GM04503 (cell line): ENCODE measurements around the gene TTLL1.
"Not testable (repeated sequence)": the region's sequence is repeated elsewhere in the genome, so short reads cannot be mapped to it uniquely, and the experiment has no call there.

ENCODE experiments used
- DNase-seq: peaks from one replicate; pipeline ENCODE4 v3.0.0-alpha.2; 2012; ENCODE audit warnings: low read depth

The TTLL1 gene

DNA sequence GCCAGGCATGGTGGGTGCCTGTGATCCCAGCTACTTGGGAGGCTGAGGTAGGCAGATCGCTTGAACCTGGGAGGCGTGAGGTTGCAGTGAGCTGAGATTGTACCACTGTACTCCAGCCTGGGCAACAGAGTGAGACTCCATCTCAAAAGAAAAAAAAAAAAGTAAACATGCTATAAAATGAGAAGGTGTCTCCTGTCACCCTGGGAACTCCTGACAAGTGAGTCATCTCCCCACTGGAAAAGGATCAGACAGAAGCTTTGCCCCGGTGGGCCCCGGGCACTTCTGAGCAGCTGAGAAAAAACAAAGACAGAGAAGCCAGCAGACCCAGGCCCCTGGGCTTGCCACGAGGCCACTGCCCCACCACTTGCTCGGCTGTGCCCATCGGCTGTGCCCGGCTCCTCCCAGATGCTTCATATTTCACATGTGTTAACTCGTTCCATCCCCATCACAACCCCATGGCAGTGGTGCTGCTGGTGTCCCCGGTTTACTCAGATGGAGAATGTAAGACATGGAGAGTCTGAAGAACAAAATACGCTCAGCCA lies 22.3 kb downstream of the TTLL1 start:
- DNase-seq, result peak; percentile 10

DNA sequence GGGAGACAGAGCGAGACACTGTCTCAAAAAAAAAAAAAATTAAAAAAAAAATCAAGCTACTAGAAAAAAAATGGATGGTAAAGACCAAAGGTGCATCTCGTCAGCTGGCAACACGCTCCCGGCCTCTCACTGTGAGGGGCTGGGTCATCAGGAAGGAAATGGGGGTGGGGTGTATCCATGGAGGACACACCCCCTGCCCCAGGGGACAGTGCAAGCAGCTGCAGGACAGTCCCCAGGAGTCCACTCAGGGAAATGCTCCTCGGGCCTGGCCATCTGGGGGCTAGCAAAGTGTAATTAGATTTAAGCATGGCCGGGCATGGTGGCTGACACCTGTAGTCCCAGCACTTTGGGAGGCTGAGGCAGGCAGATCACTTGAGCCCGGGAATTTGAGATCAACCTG lies 23.1 kb downstream of the TTLL1 start:
- DNase-seq, result no peak

DNA sequence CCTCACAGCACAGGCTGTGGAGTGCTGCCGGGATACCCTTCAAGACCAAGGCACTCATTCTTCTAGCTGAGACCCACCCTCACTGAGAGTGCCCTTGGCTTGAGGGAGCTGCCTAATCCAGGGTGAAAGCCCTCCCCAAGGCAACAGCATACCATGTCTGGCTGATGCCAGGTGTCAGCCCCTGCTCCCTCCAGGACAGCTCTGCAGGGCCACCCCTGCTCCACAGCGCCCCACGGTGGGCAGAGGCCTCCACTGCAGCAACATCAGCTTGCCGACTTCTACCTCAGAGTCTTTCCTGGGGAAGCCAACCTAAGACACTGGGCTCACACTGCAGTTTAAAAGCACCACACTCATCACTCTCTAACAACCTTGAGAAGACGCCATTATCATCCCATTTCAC lies 29.0 kb downstream of the TTLL1 start:
- DNase-seq, result no peak

DNA sequence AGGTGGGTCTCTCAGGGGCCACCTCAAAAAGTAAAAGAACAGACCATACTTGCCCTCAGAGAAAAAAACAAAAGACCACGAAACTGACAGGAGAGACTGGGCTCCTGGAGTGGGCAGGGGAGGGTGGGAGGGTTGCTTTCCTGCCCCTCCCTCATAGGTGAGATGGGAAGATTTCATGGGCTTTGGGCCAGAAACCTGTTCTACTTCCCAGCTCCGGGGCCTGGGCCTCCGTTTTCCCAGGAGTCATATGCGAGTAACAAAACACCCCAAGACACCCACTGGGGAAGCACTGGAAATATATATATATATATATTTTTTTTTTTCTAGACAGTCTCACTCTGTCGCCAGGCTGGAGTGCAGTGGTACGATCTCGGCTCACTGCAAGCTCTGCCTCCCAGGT lies 31.6 kb downstream of the TTLL1 start:
- no peak for DNase-seq

DNA sequence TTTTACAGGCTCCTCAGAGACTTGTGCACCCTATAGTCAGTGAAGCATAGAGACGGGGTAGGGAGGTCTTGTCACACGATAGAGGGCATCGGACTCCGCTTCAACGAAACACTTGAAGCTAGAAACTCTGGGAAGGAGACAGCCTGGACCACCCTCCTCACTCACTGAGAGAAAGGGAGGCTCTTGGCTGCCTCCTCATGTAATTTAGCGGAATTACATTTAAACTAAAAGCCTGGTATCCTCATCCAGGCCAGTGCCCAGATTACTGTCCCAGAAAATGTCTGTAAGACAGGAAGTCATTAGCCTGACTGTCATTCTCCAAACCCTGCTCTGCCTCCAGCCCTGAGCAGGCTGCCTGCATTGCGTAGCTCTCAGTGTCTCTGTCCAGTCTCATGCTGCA lies 36.0 kb downstream of the TTLL1 start:
- no peak for DNase-seq

DNA sequence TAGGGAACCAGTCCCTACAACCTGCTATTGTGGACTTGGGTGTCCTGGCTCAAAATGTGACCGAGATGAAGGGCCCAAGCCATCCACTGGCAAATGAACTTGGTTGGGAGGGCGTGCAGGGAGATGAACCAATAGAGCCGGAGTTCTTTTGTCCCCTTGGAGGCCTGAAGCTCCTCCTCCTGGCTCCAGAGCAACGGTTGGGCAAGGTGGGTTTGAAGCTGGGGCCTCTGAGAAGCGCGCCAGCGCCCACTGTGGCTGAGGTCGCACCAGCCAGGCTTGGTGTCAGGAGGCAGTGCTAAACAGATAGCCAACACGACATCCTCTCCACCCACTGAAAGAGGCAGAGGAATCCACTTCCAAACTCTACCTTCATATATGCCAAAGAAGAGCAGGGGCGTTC lies 38.2 kb downstream of the TTLL1 start:
- no peak for DNase-seq

DNA sequence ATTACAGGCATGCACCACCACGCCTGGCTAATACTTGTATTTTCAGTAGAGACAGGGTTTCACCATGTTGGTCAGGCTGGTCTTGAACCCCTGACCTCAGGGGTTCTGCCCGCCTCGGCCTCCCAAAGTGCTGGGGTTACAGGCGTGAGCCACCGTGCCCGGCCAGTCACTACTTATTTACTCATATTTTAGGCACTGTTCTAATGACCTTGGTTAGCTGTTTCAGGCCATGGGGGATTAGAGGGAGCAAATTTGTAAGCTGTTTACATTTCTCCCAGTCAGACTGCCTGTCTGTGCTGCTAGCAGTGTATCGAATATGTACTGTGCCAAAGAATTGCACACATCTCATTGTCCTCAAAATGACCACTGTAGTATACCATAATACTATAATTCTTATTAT lies 41.6 kb downstream of the TTLL1 start:
- DNase-seq, result no peak

DNA sequence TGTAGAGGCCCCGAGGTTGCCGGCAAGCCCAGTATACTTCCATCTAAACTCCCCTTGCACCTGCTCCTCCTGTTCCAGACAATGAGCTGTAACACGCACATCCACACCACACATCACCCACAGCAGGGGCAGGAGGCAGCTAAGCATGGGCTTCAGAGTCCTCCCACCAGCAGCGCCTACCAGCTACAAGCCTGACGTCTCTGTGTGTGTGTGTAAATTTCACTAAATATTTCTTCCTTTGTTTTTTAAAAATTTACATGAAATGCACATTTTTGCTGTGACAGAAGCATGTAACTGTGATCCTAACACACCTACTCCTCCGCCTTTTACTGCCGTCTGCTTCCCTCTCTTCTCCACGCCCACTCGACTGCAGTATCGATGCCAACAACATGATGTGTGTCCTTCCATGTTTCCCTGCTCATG lies 44.9 kb downstream of the TTLL1 start:
- no peak for DNase-seq

DNA sequence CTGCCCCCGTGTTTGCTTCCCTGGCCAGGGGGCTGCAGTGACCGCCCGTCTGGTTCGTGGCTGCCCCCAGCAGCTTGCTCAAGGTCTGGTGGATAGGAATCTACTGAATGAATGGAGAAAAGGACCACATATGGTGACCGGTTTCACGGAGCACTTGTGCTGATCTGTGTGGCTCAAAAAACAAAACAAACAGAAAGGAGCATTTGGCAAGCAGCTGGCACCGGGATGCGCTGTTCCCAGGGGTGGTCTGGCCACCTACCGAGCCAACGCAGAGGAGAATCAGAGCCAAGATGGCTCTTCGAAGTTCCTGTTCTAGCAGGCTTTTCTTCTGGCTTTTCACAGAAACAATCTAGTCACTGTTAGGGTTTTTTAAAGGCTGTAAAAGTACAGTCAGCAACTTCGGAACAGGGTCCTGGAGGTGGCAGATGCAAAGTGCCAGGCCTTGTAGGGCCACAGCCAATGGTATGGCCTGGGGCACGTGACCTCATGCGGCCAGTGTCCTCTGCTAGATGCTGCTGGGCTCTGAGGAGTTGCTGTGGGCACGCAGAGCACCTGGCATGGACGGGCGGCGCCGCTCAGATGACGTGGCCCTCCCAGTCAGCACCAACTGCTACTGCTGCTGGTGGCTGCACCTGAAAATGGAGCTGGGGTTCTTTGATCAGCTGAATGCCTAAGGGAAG lies 47.0 kb downstream of the TTLL1 start:
- no peak for DNase-seq

DNA sequence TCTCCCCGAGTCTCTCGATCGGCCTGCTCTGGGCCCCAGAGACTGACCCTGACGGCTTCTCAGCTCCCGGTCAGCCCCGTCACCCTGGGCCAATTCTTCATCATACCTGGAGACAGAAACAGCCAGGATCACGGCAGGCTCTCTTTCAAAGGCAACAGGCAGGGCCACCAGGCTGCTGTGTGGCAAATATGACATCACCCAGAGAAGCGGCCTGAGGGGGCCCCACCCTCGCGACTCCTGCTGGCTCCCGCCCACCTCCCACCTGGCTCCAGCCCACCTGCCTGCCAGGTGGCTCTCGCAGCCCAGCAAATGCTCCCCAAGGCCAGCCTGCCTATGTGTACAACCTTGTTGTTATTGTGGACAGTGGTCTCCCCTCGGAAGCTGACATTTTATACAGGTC lies 49.4 kb downstream of the TTLL1 start:
- DNase-seq, result no peak

DNA sequence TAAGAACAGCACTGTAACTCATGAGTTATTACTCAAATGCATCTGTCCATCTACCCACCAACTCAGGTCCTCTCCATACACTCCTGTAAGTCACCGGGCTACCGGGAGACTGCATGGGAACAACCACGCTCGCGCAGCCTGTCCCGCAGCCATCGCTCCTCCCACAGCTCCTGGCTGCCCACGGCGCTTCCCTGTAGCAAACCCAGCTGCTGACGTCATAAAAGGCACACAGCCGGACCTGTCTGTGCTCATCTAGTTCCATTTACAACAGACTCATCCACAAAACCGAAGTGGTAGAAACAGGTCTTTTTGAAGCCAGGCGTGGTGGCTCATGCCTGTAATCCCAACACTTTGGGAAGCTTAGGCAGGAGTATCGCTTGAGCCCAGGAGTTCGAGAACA lies 50.9 kb downstream of the TTLL1 start:
- DNase-seq, result no peak

DNA sequence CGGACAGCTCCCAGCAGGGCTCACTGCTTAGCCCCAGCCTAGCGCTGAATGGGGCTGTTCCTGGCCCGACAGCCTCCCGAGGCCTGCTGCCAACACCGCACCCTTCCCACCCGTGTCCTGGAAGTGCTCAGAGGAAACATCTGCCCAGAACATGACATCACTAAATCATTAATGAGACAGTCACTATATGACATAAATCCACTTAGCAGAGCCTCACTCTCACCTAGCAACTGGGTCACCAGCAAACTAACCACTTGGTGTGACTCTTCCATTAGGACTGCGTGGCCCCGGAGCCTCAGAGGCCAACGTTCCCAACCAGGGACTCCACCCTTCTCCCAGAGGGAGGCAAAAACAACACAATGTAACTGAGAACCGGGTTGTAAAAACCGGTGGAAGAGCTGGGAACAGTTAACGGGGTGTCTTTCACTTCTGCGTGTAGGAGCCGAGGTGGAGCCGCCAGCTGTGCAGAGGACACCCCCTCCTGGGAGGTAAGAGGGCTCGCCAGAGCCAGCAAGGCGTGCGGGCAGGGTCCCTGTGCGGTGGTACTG lies 52.8 kb downstream of the TTLL1 start:
- DNase-seq, result peak; percentile 79

DNA sequence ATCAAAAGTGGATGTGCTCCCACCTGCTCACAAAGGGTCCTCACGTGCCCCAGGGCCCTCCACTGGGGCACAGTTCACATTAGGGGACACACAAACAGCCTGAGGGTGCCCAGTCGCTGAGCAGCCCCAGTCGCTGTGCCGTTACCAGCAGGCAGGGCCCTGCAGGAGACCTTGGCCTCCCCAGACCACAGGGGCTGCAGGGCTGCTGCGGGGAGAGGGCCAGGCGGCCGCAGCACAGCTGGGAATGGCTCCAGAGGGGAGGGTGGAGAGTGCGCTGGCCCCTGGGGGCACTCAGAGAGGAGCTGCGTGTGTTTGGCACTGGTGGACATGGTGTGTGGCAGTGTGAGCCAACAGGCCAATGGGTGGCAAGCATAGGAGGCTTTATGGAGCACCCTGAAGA lies 53.9 kb downstream of the TTLL1 start:
- no peak for DNase-seq

DNA sequence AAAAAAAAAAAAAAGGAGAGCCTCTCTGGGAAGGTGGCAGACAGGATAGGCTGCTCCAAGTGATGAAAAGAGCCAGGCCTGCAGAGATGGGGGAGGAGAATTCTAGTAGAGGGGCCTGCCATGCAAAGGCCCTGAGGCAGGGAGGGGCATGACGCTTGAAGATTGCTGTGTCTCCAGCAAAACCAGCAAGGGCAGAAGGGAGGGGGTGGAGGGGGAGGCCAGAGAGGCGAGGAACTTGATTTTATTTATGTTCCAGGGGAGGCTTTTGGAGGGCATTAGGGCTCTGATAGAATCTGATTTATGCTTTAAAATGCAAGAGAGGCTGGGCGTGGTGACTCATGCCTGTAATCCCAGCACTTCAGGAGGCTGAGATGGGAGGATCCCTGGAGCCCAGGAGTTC lies 57.6 kb downstream of the TTLL1 start:
- no peak for DNase-seq

DNA sequence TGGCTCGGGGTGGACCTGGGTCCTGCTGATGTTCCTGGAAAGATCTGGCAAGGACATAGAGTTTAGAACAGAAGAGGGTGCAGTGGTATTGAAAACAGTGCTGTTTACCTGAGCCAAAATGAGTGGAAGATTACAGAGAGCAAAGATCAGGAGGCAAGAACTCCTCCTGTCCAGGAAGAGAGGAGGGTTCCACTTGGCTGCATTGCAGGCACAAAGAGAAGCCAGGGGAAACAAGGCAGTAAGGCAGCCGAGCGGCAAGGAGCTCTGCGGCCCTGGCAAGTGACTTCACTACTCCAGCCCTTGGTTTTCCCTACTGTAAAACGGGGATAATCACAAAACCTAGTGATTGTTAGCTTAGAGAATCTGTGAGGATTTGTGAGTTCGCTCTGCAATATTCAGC lies 70.6 kb downstream of the TTLL1 start:
- DNase-seq, result no peak

DNA sequence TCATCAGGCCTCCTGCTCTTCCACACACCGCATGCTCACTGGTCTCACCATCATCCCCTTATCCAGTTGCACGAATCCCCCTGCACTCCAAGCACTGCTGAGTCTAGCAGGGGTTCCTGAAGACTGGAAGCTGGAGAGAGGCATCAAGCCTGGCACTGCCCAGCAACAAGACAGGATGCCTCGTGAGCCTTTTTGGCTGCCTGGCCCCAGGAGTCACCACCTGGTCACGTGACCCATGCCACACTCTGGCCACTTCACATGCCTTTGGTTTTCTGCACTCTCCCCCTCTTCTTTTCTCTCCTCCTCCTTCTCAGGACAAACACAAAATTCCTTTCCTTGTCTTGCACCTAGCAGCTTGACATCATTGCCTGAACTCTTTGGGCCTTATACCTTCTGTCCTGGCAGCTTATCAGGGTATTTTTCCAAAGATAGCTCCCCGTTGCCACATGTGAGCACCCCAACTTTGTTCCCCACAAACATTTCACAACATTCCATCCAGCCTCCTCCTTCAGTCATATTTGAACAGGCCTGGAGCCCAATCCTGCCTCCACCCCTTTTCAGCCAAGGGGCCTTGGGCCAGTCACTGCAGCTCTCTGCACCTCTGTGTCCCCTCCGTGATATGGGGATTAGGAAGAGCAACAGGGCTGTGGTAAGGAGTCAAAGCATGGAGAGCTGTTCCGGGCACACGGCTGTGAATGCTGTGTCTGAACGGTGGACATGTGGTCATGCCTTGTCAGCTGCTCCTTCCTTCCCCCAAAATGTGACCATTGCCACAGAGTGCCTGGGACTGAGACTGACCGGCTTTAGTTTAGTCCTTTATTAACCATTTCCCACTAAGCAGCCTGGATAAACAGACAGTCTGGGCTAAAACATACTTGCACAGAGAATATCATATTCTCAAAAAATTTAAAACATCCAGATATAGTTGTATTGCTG lies 71.4 kb downstream of the TTLL1 start:
- DNase-seq, result no peak

DNA sequence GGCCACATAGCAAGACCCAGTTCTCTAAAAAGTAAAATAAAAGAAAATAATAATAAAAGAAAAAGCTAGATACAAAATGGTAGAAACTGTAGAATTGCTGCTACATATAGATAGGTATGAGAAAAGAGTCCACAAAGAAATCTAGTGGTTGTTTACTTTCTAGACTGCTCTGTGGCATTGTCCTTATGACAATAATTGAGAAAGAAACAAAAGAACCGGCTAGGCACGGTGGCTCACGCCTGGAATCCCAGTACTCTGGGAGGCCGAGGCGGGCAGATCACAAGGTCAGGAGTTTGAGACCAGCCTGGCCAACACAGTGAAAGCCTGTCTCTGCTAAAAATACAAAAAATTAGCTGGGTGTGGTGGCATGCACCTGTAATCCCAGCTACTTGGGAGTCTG lies 73.0 kb downstream of the TTLL1 start:
- DNase-seq, result not testable (repeated sequence)

DNA sequence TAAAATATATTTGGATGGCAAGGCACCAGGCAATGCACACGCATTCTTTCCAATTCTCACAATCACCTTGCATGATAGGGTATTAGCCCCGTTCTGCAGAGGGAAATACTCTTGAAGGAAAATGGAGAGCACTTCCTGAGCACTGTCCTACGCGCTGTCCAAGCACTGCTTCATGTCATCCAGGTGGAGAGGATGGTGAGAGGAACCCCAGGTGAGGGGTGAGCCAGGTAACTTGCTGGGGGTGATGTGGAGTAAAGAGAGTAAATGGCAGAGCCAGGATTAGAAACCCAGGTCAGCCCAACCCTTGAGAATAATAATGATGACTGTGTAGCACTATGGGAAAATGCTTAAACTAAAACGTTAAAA lies 73.5 kb downstream of the TTLL1 start:
- DNase-seq, result no peak

DNA sequence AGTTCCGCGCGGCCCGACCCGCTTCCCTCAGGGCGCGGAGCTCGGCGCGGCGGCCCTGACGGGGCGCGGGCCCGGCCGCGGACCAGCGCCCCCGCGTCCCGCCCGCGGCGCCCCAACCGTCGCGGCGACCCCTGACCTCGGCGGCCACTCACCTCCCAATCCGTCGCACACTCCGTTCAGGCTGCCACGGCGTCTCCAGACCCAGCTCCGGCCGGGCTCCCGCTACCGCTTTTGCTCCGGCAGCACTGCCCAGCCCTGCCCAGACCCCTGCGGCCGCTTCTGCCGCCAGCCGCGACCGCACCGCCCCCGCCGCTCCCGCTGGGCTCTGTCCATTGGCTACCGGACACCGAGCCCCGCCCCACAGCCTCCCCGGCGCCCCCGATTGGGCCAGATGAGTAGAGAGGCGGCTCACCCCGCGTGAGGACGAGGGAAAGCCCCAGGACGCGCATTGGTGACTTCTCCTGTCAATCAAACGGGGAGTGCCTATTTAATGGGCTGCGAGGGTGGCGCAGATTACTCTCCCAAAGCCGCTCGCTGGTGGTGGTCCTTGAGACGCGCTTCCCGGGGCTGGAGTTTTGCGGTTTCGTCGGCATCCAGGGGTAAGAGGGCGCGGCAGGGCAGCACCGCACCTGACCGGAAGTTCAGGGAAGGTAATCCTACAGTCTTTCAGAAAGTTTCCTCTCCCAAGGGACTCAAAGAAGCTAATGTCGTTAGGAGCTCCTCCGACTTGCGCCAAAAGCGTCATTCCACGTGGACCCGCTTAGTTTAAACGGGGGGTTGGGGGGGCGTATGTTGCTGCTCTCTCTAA lies 74.1 kb downstream of the TTLL1 start, which contains the start of gene PACSIN2:
TSS of gene PACSIN2 (minus strand) at position 281 of the 808 bp plus-strand sequence. CDS start 103,069 bp downstream, outside the sequence.
- peak; percentile 83 for DNase-seq

DNA sequence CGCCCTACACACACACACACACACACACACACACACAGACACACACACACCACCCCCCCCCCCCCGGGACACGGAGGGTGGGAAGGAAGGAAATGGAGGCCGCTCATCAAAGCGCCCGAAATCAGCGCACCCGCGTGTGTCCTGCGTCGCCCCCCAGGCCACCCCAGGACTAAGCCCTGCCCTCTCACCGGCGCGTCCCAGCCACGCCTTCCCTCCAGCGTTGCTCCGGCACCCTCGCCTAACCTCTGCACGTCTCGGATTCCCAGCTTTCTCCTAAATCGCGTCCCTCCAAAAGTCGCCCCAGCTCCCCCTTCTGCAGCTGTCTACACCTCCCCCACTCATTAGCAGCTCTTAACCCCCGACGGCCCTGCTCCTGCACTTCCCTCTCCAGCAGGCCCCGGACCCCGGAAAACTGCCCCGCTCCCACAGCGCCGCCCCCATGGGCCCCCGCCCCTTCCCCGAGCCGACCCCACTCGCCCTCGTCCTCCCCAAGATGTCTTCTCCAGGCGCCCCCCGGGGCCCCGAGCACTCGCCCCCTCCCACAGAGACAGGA lies 74.8 kb downstream of the TTLL1 start:
- no peak for DNase-seq
